8988T (cell line): ENCODE data around the gene BIVM.
A peak's percentile ranks its signal among the peaks of the same experiment; 100 is the strongest.

Experiments used
- DNase-seq: peaks from one replicate; pipeline ENCODE4 v3.0.0; 2011

Gene BIVM

DNA sequence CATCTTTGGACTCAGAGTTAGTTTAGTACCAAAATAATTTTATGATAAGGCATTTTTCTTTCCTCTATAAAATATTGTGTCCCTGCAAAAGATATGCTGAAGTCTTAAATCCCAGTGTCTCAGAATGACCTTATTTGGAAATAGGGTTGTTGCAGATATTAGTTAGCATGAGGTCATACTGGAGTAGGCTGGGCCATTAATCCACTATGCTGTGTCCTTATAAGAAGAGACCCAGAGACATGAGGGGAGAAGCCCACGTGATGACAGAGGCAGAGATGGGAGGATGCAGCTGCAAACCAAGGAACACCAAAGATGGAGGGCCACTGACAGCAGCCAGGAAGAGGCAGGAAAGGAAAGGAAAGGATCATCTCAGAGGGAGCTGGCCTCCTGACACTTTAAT, 6.5 kb upstream of the BIVM start:
- DNase-seq = no peak

GRCh38 chr13:102793611-102794355, 5.1 kb upstream of the BIVM start:
- no peak for DNase-seq

DNA sequence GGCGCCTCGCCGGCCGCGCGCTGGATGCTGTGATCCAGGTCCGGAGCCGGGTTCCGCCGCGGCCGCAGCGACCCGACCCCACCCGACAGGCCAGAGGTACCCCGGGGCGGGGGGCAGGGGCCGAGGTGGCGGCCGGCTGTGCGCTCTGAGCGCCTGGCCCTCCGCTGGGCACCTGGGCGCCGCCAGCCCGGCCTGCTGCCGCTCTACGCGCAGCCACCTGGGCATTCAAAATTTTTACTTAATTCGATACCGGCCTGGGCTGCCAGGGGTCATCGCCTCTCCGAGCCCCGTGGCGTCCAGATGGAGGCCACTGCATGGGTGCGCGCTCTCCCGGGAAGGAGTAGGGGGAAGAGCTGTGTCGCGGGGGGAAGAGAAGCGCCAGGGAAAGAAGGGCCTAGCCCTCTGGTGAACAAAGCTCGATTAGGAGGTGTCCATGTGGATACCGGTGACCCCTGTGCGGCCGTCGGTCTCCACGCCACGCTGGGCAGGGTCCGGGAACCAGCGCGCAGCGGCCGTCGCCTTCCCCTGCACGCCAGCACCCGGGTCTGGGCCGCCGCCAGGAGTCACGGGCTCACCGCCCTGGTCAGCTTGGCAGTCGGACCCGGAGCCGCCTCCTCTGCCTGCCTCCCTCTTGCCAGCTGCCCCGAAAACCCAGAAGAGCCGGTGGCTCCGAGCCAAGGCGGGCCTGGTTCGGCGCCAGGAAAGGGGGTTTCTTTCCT, 666 bp downstream of the BIVM start:
- no peak for DNase-seq

DNA sequence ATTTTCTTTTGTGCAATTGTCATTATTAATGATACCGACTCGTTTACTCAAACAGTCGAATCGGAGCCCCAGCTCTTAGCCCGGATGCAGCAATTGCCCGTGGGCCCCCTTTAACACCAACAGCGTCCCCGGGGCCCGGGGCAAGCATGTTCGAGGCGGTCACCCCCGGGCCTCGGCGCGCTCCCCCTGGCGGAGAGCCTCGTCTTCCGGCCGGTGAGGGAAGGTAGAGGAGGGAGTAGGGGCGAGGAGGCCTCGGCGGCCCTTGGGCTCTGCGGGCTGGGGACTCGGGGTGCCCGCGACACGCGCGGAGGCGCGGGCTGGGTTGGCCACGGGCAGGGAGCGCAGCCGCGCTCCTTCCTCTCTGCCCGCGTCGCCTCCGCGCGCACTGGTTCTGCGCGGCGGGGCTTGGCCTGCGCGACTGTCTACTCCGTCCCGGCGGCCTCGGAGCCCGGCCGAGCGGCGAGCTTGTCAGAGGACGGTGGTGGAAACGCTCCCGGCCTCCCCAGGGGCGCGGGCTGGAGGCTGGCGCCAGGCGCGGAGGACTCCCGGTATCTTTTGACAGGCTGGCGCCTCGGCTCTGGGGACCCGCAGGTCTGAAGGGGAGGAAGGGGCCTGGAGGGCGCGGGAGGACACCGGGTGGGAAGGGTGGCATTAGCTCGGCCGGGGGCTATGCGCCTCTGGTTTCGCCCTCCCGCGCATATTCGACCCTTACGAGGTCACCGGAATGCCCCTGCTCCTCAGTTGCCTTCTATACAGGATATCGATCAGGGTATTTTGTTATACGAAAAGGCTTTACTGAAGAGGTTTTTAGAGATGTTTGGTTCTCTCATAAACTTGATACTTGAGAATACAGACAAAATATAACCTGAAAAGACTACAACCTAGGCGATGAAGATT, 1.5 kb downstream of the BIVM start:
- DNase-seq = peak; percentile 71

- DNase-seq = no peak
These were observed 6.8 kb downstream of the BIVM start for GRCh38 chr13:102805680-102806079.

DNA sequence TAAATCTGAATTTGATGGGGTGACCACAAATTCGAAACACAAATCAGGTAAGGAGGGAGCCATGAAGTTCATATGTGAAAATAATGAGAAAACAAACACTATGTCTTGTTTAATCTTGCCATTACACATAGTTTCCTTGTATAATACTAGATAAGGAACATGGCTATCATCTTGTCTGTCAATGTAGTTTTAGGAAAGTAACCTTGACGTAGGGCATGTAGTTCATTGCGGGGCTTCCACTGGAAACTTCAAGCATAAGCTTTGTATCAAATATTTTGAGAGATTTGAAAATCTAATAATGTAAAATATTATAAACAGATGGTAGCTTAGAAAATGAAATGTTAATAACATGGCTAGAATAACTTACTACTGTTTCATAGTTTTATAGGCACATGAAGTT, 8.8 kb downstream of the BIVM start:
- no peak for DNase-seq

GRCh38 chr13:102812611-102813287, 13.8 kb downstream of the BIVM start:
- DNase-seq = no peak

DNA sequence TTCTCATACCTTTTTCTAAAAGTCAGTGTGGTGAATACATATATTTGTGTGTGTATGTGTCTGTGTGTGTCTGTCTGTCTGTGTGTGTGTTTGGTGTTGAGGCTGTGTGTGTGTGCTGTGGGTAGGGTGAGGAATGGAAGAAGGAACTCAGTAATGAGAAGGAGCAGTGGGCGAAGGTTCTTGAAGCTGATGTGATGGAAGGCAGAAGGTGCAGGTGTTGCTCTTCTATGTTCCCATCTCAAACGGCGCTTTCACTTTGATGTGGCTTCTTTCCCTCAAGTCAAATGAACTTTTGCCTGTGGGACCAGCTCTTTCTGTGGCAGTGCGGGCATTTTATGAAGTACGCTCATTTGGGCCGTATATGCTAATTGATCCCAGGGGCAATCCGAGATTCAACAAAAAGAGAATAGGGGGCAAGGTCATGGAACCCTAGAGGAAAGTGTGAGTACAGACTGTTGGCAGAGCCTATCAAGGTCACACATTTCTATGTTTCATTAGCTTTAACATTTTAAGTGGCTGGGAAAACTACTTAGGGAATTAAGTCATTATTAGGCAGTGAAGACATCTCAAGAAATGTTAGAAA, 15.2 kb downstream of the BIVM start:
- no peak for DNase-seq

DNA sequence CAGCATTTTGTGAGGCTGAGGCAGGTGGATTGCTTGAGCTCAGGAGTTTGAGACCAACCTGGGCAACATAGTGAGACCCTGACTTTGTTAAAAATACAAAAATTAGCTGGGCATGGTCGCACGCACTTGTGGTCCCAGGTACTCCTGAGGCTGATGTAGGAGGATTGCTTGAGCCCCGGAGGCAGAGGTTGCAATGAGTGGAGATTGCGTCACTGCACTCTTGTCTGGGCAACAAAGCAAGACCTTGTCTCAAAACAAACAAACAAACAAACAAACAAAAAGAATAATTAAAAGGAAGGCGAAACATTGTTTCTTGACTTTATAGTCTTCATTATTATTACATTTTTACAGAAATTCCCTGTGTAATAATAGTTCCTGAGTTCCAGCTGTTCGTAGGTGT, 15.9 kb downstream of the BIVM start:
- no peak for DNase-seq

- DNase-seq = no peak
These were observed 16.9 kb downstream of the BIVM start for GRCh38 chr13:102815788-102816187.

GRCh38 chr13:102816708-102817107, 17.8 kb downstream of the BIVM start:
- DNase-seq = no peak

- no peak for DNase-seq
These were observed 18.3 kb downstream of the BIVM start for GRCh38 chr13:102817241-102817640.

GRCh38 chr13:102817907-102818306, 19.0 kb downstream of the BIVM start:
- DNase-seq = no peak

GRCh38 chr13:102825400-102825799, 26.5 kb downstream of the BIVM start:
- no peak for DNase-seq

DNA sequence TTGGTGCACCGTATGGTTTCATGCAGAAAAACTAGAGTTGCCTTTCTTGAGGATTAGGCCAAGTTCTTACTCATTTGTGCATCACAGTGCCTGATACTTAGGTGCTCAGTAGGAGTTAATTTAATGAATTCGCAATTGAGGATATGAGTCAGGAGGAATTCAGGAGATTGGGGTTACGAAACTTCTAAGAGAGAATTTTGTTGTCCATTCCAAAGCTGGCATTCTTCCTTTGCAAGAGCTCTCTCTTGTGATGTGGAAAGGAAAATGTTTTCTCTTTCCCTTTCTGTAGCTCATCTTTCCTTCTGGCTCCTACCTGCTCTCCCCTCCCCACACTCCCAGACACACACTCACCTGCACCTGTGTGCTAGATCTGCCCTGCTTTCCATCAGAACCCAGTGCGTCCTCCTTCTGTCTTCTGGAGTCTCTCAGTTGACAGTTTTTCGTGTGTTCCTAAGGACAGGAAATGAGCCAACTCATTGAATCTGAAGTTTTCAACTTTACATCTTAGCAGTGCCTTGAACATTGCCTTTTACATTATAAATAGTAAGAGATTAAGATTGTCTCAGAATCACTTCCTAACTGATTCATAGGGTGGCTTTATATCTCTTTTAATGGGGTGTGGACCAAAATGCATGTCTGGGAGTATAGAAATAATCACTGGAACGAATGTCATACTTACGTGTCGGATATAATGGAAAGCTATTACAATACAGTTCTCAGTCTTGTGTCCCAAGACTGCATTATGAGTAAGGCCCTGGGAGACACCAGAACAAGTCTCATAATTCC, 27.2 kb downstream of the BIVM start:
- DNase-seq = no peak

- no peak for DNase-seq
These were observed 31.7 kb downstream of the BIVM start for GRCh38 chr13:102830646-102831045.

DNA sequence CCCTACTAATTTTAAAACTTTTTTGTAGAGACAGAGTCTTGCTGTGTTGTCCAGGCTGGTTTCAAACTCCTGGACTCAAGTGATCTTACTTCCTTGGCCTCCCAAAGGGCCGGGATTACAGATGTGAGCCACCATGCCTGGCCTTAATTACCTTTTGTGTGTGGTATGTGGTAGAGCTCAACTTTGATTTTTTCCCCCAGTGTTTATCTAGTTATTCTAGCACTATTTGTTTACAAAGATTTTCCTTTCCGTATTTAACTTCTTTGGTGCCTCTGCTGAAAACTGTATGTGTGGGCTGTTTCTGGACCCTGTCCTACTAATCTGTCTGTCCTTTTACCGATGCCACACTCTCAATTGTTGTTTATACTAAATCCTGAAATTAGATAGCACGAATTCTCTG, 37.6 kb downstream of the BIVM start:
- DNase-seq = no peak

- DNase-seq = no peak
These were observed 39.4 kb downstream of the BIVM start for GRCh38 chr13:102838273-102838672.

DNA sequence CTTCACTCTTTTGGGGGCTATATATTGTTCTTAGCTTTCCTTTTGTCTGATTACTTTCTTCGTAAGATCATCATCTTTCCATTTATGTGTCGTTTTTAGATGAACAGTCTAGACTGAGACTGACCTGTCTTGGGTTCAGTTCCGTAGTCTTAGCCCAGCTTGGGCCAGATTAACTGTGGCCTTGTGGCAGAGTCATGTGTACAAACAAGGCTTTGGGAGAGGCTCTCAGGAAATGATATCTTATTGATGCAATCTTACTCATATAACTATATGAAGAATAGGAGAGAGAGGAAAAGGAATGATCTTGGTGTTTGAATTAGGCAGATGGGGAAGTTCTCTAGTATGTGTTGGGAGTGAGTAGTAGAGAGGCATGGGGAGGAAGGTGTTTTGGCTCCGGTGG, 40.1 kb downstream of the BIVM start:
- DNase-seq = no peak

- no peak for DNase-seq
These were observed 40.5 kb downstream of the BIVM start for GRCh38 chr13:102839462-102839861.

DNA sequence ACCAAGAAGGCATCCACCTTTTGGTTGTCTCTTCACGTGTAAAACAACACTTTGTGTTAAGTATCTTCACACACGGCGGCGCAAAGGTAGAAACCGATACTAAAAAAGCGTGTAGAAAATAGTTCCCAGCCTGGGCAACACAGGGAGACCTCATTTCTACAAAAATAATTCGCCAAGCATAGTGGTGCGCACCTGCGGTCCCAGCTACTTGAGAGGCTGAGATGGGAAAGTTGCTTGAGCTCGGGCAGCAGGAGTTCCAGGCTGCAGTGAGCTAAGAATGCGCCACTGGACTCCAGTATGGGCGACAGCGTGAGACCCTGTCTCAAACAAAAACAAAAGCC, 46.3 kb downstream of the BIVM start:
- DNase-seq = no peak
